CD8-positive, alpha-beta memory T cell (primary cell): ENCODE results near the gene MRFAP1L1. TPM values are rescaled to one million over a fixed set of nuclear protein-coding genes. Genes with fewer than 3 reads are reported as not detected.
A peak's percentile ranks its signal among the peaks of the same experiment; 100 is the strongest.
"Not testable (repeated sequence)": the region's sequence is repeated elsewhere in the genome, so short reads cannot be mapped to it uniquely, and the experiment has no call there.

Experiments
- CTCF ChIA-PET: fragments of 350-600 bp; sonication (Branson Sonifier 250); formaldehyde crosslinking; loops from one replicate; lab custom pipeline; 2021; ENCODE audit warnings: antibody characterized with exemption; lab: Charles Lee
- POLR2A ChIA-PET: fragments of 350-600 bp; sonication (Branson Sonifier 250); formaldehyde crosslinking; loops from one replicate; lab custom pipeline; 2021; ENCODE audit warnings: antibody characterized with exemption; lab: Charles Lee
- DNase-seq, 5 donors: peaks; one replicate each; pipeline versions ENCODE4 v3.0.0 to v3.0.0-alpha.2; 2020 to 2022; ENCODE audit warnings: mixed read lengths in 1 of 5
- H3K27ac ChIP-seq: one replicate; pipeline ENCODE4 v1.7.0; 2013; ENCODE audit warnings: low read depth, mild to moderate bottlenecking, low read length, moderate library complexity
- H3K27me3 ChIP-seq: 2 replicates; pipeline ENCODE4 v1.7.0; 2013; ENCODE audit warnings: low read length, mild to moderate bottlenecking; ENCODE audit not compliant: insufficient read depth, poor library complexity, severe bottlenecking
- H3K36me3 ChIP-seq: 2 replicates; pipeline ENCODE4 v1.7.0; 2013; ENCODE audit warnings: mild to moderate bottlenecking, low read length, moderate library complexity; ENCODE audit not compliant: insufficient read depth
- H3K4me1 ChIP-seq: 2 replicates; pipeline ENCODE4 v1.7.0; 2013; ENCODE audit warnings: mild to moderate bottlenecking, low read length, moderate library complexity; ENCODE audit not compliant: insufficient read depth
- H3K4me3 ChIP-seq: 2 replicates; pipeline ENCODE4 v1.7.0; 2013; ENCODE audit warnings: mild to moderate bottlenecking, low read length
- H3K9me3 ChIP-seq: 2 replicates; pipeline ENCODE4 v1.7.0; 2013; ENCODE audit warnings: mild to moderate bottlenecking, low read length
- H3K27ac Mint-ChIP-seq, 8 donors: one replicate each; pipeline ENCODE4 v1.8.0; 2020 to 2021; ENCODE audit warnings: mixed read lengths in 8 of 8, mild to moderate bottlenecking in 6 of 8, inconsistent platforms in 3 of 8, moderate library complexity in 3 of 8
- H3K27me3 Mint-ChIP-seq, 2 donors: one replicate each; pipeline ENCODE4 v1.8.0; 2020 to 2021; ENCODE audit warnings: mixed read lengths in 2 of 2, mild to moderate bottlenecking in 1 of 2, moderate library complexity in 1 of 2
- H3K36me3 Mint-ChIP-seq, 3 donors: one replicate each; pipeline ENCODE4 v1.8.0; 2020 to 2021; ENCODE audit warnings: mixed read lengths in 3 of 3, inconsistent platforms in 1 of 3, mild to moderate bottlenecking in 1 of 3
- H3K4me1 Mint-ChIP-seq, 3 donors: one replicate each; pipeline ENCODE4 v1.8.0; 2020 to 2021; ENCODE audit warnings: mixed read lengths in 3 of 3, inconsistent platforms in 1 of 3, mild to moderate bottlenecking in 1 of 3
- H3K4me3 Mint-ChIP-seq, 7 donors: one replicate each; pipeline ENCODE4 v1.8.0; 2020 to 2021; ENCODE audit warnings: mixed read lengths in 7 of 7, mild to moderate bottlenecking in 6 of 7, moderate library complexity in 4 of 7, inconsistent platforms in 2 of 7
- H3K9me3 Mint-ChIP-seq, 5 donors: one replicate each; pipeline ENCODE4 v1.8.0; 2020 to 2022; ENCODE audit warnings: mixed read lengths in 5 of 5, mild to moderate bottlenecking in 3 of 5, moderate library complexity in 2 of 5, inconsistent platforms in 1 of 5
- polyA plus RNA-seq: library from polyadenylated mRNA; unstranded; fragments of 300-500 nt; fragmentation: Illumina TruSeq; gene quantifications from one replicate; pipeline ENCODE4 v1.2.3, GENCODE V29; 2021
- total RNA-seq, 2 experiments: library from RNA; stranded (reverse); gene quantifications; one replicate each; pipeline ENCODE4 v1.2.3, GENCODE V29; 2021

MRFAP1L1 gene
- total and polyA plus RNA-seq, 3 experiments from 2014 or later = 54.9 to 142 (median 55.9) TPM

GRCh38 chr4:6673660-6674499 lies 35.8 kb downstream of the MRFAP1L1 start:
- Histone ChIP-seq H3K27me3 (no peaks in the 10 kb centered on the region), H3K27ac (peak overlapping the region; percentile 84), H3K4me3 (peak overlapping the region; percentile 65), H3K9me3 (no peaks in the 10 kb centered on the region), H3K4me1 (peaks cover 30% of the 10 kb centered on the region), H3K36me3 (peaks cover 14% of the 10 kb centered on the region)
- ChIA-PET POLR2A (interaction anchor here (0.6 to 4.6 kb wide), 28 partner anchors 8 to 394 kb away, joined by 3 to 77 read pairs (median 6); partner anchors contain the start of genes BLOC1S4, GRPEL1, KIAA0232 and MAN2B2), CTCF (interaction anchor here (0.7 to 10.4 kb wide), 17 partner anchors 9 to 395 kb away, joined by 3 to 369 read pairs (median 6); partner anchors contain the start of genes BLOC1S4, GRPEL1, MRFAP1 and MRFAP1L1)
- Mint-ChIP-seq H3K27me3 (peaks cover 0 to 3% of the 10 kb centered on the region in 2 donors), H3K4me1 (peaks cover 50 to 51% (median 50%) of the 10 kb centered on the region in 3 donors), H3K4me3 (peak overlapping the region; percentile 95 to 99 (median 97)), H3K36me3 (peaks cover 9 to 60% (median 16%) of the 10 kb centered on the region in 3 donors), H3K27ac (peak overlapping the region; percentile 97 to 99 (median 98)), H3K9me3 (peaks cover 0 to 3% (median 0%) of the 10 kb centered on the region in 5 donors)
- peak; percentile 92 to 97 (median 95) for DNase-seq

DNA sequence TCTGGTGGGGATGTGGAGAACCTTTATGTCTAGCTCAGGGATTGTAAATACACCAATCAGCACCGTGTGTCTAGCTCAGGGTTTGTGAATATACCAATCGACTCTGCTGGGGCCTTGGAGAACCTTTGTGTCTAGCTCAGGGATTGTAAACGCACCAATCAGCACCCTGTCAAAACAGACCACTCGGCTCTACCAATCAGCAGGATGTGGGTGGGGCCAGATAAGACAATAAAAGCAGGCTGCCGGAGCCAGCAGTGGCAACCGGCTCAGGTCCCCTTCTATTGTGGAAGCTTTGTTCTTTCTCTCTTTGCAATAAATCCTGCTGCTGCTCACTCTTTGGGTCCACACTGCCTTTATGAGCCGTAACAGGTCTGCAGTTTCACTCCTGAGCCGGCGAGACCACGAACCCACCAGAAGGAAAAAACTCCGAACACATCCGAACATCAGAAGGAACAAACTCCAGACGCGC lies 36.4 kb downstream of the MRFAP1L1 start:
- H3K27me3 Mint-ChIP-seq, H3K27me3 ChIP-seq, H3K9me3 ChIP-seq, H3K9me3 Mint-ChIP-seq: not testable (repeated sequence)
- Mint-ChIP-seq H3K4me3 (peak overlapping the region; percentile 95 to 99 (median 97)), H3K4me1 (peaks cover 43 to 44% (median 44%) of the 10 kb centered on the region in 3 donors), H3K36me3 (peaks cover 9 to 54% (median 16%) of the 10 kb centered on the region in 3 donors), H3K27ac (peak overlapping the region; percentile 95 to 99 (median 98))
- peak overlapping the region; percentile 65 for H3K4me3 ChIP-seq
- POLR2A ChIA-PET = interaction anchor here (0.6 to 4.6 kb wide), 13 partner anchors 9 to 395 kb away, joined by 3 to 77 read pairs (median 7); partner anchors contain the start of genes BLOC1S4, GRPEL1, MRFAP1 and MRFAP1L1
- H3K27ac ChIP-seq = peak overlapping the region; percentile 84
- peaks cover 14% of the 10 kb centered on the region for H3K36me3 ChIP-seq
- CTCF ChIA-PET = interaction anchor here (0.7 to 10.4 kb wide), 10 partner anchors 9 to 200 kb away, joined by 3 to 369 read pairs (median 12); partner anchors contain the start of genes BLOC1S4, MRFAP1, MRFAP1L1 and S100P
- peaks cover 30% of the 10 kb centered on the region for H3K4me1 ChIP-seq
- peak in 2 of 5 donors; percentile 44 to 62 for DNase-seq

- H3K27ac ChIP-seq = peak overlapping the region; percentile 84
- CTCF ChIA-PET = interaction anchor here (0.9 to 10.4 kb wide), 9 partner anchors 9 to 201 kb away, joined by 3 to 369 read pairs (median 7); partner anchors contain the start of genes BLOC1S4, MRFAP1, MRFAP1L1 and S100P
Observed at GRCh38 chr4:6672541-6673190, 37.0 kb downstream of the MRFAP1L1 start.

DNA sequence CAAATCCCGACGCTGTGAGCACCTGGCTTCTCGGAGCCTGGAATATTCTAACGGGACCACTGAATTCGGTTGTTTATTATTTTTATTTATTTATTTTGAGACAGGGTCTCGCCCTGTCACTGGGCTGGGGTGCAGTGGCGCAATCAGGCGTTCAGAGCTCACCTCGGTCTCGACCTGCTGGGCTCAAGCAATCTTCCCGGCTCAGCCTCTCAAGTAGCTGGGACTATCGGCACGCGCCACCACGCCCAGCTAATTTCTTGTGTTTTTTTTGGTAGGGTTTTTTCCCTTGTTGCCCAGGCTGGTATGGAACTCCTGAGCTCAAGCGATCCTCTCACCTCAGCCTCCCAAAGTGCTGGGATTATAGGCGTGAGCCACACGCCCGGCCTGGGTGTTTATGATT lies 37.5 kb downstream of the MRFAP1L1 start:
- no peaks in the 10 kb centered on the region for H3K9me3 ChIP-seq
- peaks cover 23% of the 10 kb centered on the region for H3K4me1 ChIP-seq
- H3K4me3 ChIP-seq = no peak overlapping the region
- peaks cover 10% of the 10 kb centered on the region for H3K36me3 ChIP-seq
- Mint-ChIP-seq H3K4me1 (peaks cover 34 to 37% (median 36%) of the 10 kb centered on the region in 3 donors), H3K27ac (peak overlapping the region in 1 of 8 donors; percentile 74), H3K36me3 (peaks cover 9 to 45% (median 17%) of the 10 kb centered on the region in 3 donors), H3K9me3 (peaks cover 0 to 3% (median 0%) of the 10 kb centered on the region in 5 donors), H3K27me3 (peaks cover 0 to 4% of the 10 kb centered on the region in 2 donors), H3K4me3 (no peak overlapping the region)
- ChIA-PET POLR2A (no interaction called here), CTCF (interaction anchor here (1.3 to 10.4 kb wide), 2 partner anchors 19 to 35 kb away, joined by 3 to 369 read pairs; partner anchors contain the start of genes BLOC1S4, MRFAP1L1 and S100P)
- no peaks in the 10 kb centered on the region for H3K27me3 ChIP-seq
- no peak overlapping the region for H3K27ac ChIP-seq
- DNase-seq = peak in 1 of 5 donors; percentile 45

More at GRCh38 chr4:6672541-6673190, 37.0 kb downstream of the MRFAP1L1 start:
- H3K27ac Mint-ChIP-seq = peak overlapping the region in 5 of 8 donors; percentile 97 to 99 (median 98)
- not testable (repeated sequence) for H3K27me3 Mint-ChIP-seq, H3K4me3 ChIP-seq, H3K9me3 Mint-ChIP-seq, H3K27me3 ChIP-seq, H3K9me3 ChIP-seq
- H3K4me1 Mint-ChIP-seq = peaks cover 39 to 42% (median 41%) of the 10 kb centered on the region in 3 donors
- peaks cover 9 to 51% (median 18%) of the 10 kb centered on the region in 3 donors for H3K36me3 Mint-ChIP-seq
- peak in 1 of 5 donors; percentile 47 for DNase-seq
- H3K4me3 Mint-ChIP-seq = peak overlapping the region in 4 of 7 donors; percentile 95 to 99 (median 96)
- Histone ChIP-seq H3K36me3 (peaks cover 14% of the 10 kb centered on the region), H3K4me1 (peaks cover 28% of the 10 kb centered on the region)
- POLR2A ChIA-PET = interaction anchor here (1.2 to 4.6 kb wide), 9 partner anchors 9 to 314 kb away, joined by 3 to 77 read pairs (median 50); partner anchors contain the start of genes BLOC1S4, MRFAP1, MRFAP1L1 and S100P

DNA sequence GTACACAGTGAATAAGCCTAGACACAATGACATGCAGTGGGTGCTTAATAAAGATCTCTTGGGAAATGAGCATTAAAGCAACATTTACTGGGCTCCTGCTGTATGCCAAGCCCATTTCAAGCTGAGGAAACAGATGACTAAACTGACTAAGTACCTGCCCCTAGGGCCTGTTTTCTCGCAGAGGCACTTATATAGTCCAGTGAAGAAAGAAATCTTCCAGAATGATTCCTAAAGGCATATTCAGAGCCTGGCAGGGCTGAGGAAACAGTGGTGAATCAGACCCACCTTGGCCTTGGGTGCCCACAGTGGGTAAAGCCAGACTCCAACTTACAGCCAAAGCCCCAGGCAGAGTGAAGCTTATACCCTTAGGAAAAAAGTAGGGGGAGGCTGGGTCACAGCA lies 38.0 kb downstream of the MRFAP1L1 start:
- ChIA-PET POLR2A (interaction anchor here (1.0 kb wide), 1 partner anchor 25 kb away, joined by 3 read pairs; no protein-coding TSS in a partner anchor), CTCF (interaction anchor here (1.3 to 10.4 kb wide), 2 partner anchors 19 to 35 kb away, joined by 3 to 369 read pairs; partner anchors contain the start of genes BLOC1S4, MRFAP1L1 and S100P)
- Histone ChIP-seq H3K36me3 (peaks cover 10% of the 10 kb centered on the region), H3K27me3 (no peaks in the 10 kb centered on the region), H3K27ac (no peak overlapping the region), H3K4me1 (peaks cover 18% of the 10 kb centered on the region), H3K9me3 (no peaks in the 10 kb centered on the region), H3K4me3 (no peak overlapping the region)
- Mint-ChIP-seq H3K9me3 (peaks cover 0 to 3% (median 0%) of the 10 kb centered on the region in 5 donors), H3K4me1 (peaks cover 29 to 32% (median 31%) of the 10 kb centered on the region in 3 donors), H3K27ac (peak overlapping the region in 2 of 8 donors; percentile 74 to 91), H3K27me3 (peaks cover 0 to 4% of the 10 kb centered on the region in 2 donors), H3K4me3 (peak overlapping the region in 2 of 7 donors; percentile 41 to 80), H3K36me3 (peaks cover 6 to 40% (median 15%) of the 10 kb centered on the region in 3 donors)
- no peak for DNase-seq

DNA sequence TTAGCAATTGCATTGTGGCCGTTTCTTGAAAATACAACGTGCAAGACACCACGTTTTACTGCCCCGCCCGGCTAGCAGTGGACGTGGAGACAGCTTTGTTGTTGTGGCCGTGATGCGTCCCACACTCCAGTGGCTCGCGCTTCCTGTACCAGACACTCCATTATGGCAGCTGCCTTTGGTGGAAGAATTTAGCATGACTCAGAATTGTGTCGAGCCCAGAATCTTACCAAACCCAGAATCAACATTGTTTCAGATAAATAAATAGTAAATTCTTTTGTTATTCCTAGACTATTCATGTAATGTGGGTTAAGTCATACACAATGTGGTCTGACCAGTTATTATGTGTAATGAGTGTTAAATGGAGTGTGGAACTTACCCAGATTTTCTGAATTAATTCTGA lies 41.3 kb downstream of the MRFAP1L1 start:
- POLR2A ChIA-PET = no interaction called here
- H3K4me1 Mint-ChIP-seq = peaks cover 5 to 9% (median 5%) of the 10 kb centered on the region in 3 donors
- no peak overlapping the region for H3K27ac Mint-ChIP-seq
- peaks cover 3 to 6% of the 10 kb centered on the region in 2 donors for H3K27me3 Mint-ChIP-seq
- CTCF ChIA-PET = interaction anchor here (10.4 kb wide), 1 partner anchor 39 kb away, joined by 369 read pairs; the partner anchor contains the start of genes BLOC1S4, MRFAP1L1 and S100P
- peaks cover 0 to under 1% (median 0%) of the 10 kb centered on the region in 5 donors for H3K9me3 Mint-ChIP-seq
- H3K4me3 Mint-ChIP-seq = no peak overlapping the region
- no peak overlapping the region for H3K27ac ChIP-seq
- no peaks in the 10 kb centered on the region for H3K27me3 ChIP-seq
- DNase-seq = no peak
- H3K4me1 ChIP-seq = peaks cover 8% of the 10 kb centered on the region
- no peaks in the 10 kb centered on the region for H3K9me3 ChIP-seq
- H3K36me3 Mint-ChIP-seq = peaks cover 0 to 13% (median 5%) of the 10 kb centered on the region in 3 donors
- H3K4me3 ChIP-seq = no peak overlapping the region
- no peaks in the 10 kb centered on the region for H3K36me3 ChIP-seq

- POLR2A ChIA-PET = interaction anchor here (0.7 kb wide), 1 partner anchor 106 kb away, joined by 6 read pairs; no protein-coding TSS in a partner anchor
- Histone ChIP-seq H3K36me3 (no peaks in the 10 kb centered on the region), H3K27me3 (no peaks in the 10 kb centered on the region), H3K4me1 (peaks cover 8% of the 10 kb centered on the region), H3K4me3 (no peak overlapping the region), H3K9me3 (no peaks in the 10 kb centered on the region), H3K27ac (no peak overlapping the region)
- H3K27ac Mint-ChIP-seq = no peak overlapping the region
- CTCF ChIA-PET = interaction anchor here (2.1 kb wide), 1 partner anchor 24 kb away, joined by 11 read pairs; the partner anchor contains the start of gene MRFAP1
- H3K4me1 Mint-ChIP-seq = peaks cover 0 to 4% (median 0%) of the 10 kb centered on the region in 3 donors
- no peak overlapping the region for H3K4me3 Mint-ChIP-seq
- H3K9me3 Mint-ChIP-seq = no peaks in the 10 kb centered on the region
- peaks cover 0 to 7% (median 6%) of the 10 kb centered on the region in 3 donors for H3K36me3 Mint-ChIP-seq
- DNase-seq = no peak
- H3K27me3 Mint-ChIP-seq = peaks cover 11 to 17% of the 10 kb centered on the region in 2 donors
Observed at GRCh38 chr4:6665320-6665654, 44.4 kb downstream of the MRFAP1L1 start.
